Stimulated activated naive CD4-positive, alpha-beta T cell treated with Interleukin-2 at 50 U/mL for 16 hours (primary cell): ENCODE results near the gene DOCK1.

Source experiments
- DNase-seq: peaks from one replicate; lab custom pipeline; 2025; lab: John Stamatoyannopoulos, UW

Gene DOCK1

DNA sequence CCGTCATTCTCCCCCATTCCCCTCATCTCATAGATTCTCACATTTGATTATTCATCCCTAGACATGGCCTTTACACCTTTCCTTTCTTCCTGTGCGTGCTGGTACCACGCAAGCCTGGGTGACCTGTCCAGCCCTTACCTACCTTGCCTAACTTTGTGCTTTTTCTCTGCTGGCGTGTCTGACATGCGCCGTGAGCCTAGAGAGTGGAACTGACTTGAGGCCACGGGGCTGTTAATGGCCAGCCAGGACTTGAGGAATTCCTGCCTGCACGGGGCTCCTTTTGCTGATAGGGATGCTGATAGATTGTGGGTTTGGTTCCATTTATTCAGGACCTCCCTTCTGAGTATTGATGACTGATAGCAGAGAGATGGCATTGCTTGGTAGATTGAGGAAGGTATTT lies 134.2 kb downstream of the DOCK1 start:
- DNase-seq: no peak

DNA sequence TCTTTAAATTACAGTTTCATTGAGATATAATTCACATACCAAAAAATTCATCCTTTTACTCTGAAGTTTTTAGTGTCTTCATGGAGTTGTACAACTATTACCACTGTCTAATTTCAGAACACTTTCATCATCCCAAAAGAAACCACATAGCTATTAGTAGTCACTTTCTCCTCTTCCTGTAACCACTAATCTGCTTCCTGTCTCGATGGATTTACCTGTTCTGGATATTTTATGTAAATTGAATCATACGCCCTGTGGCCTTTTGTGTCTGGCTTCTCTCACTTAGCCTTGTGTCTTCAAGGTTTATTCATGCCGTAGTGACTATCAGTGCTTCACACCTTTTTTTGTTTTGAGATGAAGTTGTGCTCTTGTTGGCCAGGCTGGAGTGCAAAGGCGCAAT lies 135.5 kb downstream of the DOCK1 start:
- DNase-seq: no peak

DNA sequence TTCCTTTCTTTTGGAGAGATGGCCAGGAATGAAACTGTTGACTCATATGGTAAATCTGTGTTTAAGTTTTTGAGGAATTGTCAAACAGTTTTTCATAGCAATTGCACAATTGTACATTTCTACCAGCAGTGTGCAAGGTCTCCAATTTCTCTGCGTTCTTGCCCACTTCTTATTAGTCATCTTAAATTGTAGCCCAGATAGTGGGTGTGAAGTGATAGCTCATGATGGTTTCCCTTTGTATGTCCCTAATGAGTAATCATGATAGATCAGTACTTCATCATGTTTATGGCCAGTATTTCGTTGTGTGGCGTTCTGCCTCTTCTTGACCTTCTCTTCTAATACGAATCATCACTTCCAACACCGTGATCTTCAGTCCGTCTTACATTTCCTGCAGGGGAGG lies 136.3 kb downstream of the DOCK1 start:
- DNase-seq: no peak

DNA sequence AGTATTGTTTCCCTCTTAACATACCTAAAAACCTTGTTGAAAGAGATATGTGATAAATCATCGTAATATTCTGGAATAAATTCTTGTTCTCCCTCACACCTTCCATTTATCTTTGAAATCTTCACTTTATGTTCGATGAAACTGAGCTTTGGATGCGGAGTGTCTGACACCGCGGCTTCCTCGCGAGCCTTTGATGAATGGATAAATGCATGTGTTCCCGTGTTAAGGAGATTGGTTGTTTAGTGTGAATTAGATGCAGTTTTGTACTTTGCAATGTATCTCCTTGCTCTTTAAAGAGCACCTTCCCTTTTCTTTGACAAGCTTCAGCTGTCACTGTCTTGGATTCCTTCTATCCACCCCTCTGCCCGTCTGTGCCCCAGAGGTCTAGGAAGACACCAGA lies 138.1 kb downstream of the DOCK1 start:
- DNase-seq: no peak

DNA sequence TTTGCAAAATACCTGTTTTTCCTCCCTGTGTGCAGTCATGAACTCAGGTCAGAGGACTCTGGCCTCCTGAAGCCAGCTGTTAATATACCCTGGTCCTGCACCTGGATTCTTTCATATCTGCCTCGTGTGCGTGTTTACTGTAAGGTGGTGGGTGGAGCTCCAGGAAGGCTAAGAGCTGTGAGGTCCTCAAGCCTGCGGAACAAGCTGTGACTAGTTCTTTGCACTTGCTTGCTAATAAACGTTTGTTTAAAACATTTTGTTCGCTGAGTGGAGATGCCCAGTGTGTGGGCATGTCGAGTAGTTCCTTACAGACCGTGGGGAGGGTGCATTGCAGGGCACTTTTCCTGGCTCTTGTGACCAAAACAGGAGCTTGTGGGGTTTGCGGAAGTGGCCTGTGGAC lies 139.0 kb downstream of the DOCK1 start:
- DNase-seq: no peak

DNA sequence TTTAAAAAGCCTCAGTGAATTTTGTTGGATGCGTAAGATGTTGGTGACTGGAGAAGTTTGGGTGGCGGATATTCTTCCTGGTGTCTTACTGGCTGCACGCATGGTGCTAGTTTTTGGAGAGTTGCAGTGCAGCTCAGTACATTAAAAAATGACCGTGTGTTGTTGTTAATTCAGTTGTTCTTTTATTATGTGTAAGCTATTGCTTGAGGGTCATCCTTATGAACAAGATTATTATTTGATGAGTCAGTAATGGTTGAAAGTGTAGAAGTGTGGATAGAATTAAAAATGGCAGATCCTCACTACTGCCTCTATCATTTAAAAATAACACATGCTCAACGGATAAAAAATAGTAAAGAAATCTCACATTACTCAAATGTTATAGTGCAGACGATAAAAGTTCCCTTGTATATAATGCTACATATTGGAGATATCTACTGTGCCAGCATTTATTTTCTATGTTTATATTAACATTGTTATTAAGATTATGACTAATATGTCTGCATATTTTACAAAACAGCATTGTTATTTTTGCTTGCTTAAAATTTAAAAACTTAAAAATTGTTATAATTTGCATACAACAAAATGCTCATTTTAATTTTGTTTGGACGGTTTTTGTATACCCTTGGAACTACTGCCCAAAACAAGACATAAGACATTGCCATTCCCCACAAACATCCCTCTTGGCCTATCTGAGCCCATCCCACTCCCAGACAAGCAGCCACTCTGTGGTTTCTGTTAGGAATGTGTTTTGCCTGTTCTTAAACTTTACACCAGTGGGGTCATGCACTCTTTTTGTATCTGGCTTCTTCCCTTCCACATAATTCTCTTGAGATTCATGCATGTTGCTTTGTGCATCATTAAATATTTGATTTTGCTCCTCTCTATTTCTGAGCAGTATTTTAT lies 142.0 kb downstream of the DOCK1 start:
- DNase-seq: no peak

DNA sequence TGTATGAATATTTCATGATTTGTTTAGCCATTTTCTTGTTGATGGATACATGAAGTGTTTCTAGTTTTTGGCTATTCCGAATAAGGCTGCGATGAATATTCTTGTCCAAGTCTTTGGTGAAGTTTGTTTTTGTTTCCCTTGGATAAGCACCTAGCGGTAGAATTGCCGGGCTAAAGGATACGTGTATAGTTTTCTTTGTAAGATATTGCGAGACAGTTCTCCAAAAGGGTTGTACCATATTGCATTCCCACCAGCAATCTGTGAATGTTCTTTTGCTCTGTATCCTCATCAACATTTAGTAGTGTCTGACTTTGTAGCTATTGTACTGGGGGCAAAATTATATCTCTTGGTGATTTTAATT lies 142.6 kb downstream of the DOCK1 start:
- no peak for DNase-seq

DNA sequence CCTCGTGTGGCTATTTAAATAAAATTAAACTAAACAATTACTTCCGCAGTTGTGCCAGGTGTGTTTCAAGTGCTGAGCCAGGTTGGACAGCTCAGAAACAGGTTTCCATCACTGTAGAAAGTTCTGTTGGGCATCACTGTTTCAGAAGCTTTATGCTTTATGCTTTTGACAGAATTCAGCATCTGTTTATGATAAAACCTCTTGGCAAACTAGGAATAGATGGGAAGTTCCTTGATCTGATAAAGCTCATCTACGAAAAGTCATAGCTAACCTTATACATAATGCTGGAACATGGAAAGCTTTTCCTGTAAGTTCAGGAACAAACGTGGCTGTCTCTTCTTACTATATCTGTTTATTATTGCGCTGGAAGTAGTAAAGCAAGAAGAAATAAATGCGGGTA lies 143.4 kb downstream of the DOCK1 start:
- DNase-seq: no peak

DNA sequence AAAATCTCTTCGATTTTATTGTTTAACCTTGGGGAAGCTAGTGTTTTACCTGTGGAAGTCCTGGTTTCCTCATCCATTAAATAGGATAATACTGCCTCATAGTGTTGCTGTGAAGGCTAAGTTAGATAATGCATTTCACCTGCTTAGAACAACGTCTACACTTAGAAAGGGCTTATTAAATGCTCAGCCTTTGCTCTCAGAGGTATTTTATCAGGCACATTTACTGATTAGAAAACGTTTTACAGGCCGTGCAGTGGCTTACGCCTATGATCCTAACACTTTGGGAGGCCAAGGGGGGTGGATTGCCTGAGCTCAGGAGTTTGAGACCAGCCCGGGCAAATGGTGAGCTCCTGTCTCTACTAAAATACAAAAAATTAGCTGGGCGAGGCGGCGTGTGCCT lies 146.8 kb downstream of the DOCK1 start:
- DNase-seq: no peak

DNA sequence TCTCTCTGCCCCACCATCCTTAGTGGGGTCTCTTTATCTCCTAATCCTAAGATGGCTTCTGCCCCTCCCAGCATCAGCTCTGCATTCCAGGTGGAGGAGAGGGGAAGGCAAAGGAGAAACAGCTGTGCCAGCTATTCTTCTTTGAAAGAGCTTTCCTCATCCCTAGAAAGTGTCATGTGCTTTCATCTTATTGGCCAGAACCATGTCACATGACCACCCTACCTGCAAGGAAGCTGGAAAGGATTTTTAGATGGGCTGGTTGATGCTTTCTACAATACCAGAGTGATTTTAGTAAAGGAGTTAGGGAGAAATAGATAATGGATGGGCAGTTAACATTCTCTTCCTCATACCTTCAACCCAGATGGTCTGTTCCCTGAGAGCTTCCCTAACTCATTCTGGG lies 150.0 kb downstream of the DOCK1 start:
- no peak for DNase-seq

DNA sequence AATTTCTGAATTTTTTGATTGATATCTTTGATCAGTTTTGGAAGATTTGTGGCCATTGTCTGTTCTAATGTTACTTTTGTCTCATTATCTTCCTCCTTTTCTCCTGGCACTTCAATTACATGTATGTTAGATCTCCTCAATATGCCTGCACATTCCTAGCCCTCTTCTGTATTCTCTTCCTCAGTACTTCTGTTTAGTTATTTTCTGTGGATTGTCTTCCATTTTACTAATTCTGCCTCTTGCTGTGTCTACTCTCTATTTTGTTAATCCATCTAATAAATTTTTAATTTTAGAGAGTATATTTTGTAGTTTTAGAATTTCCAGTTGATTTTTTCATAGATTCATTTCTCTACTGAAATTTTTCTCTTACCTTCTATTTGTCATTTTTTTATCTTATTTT lies 154.1 kb downstream of the DOCK1 start:
- no peak for DNase-seq

DNA sequence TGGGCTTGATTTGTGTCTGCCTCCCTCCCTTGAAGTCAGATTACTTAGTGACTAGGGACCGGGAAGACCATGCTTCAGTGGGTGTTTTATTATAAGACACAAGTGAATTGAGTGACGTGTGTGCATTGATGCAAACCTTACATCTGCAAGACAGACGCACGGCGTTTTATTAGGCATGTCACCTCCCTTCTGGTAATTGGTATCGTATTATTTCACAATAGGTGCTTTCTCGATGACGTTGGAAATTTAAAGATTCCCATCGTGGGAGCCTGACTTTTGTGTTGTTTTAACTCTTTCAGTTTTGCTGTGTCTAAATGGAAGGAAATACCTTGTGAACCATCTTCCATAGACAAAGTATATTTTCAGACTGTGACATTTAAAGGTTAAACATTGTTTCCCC lies 158.5 kb downstream of the DOCK1 start:
- DNase-seq: no peak

DNA sequence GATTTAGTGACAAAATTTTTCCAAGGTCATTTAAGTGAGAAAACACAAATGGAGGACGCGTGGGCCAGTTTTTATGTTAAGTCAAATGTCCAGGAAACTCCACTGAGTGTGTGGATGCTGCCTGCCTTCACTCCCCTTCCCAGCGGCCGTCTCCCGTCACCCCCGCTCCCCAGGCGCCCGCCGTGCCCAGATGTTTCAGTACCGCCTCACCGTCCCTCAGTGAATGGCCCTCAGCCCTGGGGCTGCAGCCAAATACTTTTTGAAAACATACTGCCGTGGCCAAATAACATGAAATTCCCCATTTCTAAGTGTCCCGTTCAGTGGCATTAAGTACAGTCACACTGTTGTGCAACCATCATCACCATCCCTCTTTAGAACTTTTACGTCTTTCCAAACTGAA lies 159.2 kb downstream of the DOCK1 start:
- DNase-seq: no peak

DNA sequence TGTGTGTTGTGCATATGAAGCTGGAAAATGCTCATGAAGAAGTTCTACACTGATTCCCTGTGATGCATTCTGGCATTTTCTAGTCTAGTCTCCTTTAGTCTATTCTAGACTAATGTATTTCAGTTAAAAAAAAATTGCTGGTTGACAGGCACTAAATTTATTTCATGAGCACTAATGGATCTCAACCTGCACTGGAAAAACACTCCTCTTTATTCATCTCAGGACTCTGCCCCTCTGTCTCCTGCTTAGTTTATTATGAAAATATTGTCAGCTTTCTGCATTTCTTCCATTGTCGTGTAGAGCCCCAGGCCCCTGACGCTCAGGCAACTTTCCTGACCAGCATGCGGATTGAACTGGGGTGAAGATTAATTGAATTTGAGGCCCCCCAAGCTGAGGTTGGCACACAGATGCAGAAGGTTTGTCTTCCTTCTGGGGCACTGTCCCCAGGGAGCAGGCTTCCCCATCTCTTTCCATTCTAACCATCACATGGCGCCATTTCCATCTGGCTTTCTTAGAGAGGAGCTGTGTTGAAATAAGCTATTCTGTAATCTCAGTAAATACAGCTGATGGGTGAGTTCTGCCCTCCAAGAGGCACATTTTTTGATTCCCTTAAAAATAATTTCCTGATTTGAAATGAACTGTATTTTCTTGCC lies 162.4 kb downstream of the DOCK1 start:
- no peak for DNase-seq

DNA sequence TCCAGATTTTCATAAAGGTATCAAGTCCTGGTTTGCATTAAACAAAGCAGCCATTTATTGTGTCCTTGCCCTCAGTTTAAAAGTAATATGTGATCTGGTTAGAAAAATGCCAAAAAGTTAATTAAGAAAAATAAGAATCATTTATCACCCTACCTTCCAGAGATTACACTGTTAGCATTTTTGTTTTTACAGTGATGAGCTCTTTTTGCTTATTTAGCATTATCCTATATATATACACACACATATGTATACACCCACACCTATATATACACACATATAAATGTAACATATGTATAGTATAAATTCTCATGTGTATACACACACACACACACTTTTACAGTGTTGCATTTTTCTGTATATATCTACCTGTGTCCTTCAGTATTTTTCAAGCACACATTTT lies 163.3 kb downstream of the DOCK1 start:
- DNase-seq: no peak

DNA sequence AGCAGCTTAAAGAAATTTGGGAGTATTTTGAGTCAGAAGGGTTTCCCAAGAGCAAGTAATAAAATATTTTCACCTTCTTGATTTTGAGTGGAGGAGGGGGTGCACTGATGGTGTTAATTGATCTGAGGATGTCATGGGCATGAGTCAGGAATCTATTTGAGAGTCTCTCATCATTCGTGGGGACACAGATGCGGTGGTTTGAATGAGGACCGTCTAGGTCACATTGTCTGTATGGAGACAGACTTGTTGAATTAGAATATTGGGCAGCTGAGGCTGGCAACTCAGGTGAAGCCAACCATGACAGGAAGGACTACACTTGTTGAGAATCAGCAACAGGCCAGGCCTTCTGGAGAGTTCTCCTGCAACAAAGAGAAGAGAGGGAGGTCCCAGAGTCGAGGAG lies 164.2 kb downstream of the DOCK1 start:
- no peak for DNase-seq

DNA sequence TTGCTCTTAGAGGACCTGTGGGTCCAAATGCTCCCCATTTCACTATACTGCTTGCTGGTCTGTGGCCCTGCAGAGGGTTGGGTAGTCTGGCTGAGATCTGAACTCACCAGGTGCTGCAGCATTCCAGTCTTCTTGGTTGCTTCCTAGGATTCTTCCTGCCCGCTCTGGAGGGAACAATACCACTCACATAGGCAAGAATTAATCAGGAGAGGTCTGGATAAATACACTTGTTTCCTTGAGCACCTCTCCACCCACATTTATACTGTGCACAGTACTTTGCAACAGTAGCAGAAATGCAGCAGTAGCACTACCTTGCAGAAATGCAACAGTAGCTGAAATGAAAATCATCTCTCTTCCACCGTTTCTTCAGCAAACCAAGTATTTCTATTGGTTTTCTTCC lies 165.9 kb downstream of the DOCK1 start:
- no peak for DNase-seq

DNA sequence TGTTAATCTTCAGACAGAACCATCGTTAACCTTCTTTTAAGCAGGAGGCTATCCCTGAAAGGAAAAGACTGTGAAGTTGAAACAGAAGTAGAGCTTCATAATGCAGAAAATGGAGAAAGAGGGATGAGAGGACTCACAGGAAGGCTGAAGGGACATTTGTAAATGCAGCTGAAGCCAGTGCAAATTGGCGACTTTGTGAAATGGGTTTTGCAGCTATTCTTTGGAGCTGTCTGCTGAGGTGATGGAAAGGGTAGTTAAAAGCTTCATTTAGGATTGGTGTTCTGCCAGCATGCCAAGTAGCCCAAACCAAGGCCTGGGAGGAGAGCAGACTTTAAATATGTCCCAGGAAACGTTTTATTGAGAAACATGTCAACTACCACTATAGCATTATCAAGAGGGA lies 168.4 kb downstream of the DOCK1 start:
- DNase-seq: no peak

DNA sequence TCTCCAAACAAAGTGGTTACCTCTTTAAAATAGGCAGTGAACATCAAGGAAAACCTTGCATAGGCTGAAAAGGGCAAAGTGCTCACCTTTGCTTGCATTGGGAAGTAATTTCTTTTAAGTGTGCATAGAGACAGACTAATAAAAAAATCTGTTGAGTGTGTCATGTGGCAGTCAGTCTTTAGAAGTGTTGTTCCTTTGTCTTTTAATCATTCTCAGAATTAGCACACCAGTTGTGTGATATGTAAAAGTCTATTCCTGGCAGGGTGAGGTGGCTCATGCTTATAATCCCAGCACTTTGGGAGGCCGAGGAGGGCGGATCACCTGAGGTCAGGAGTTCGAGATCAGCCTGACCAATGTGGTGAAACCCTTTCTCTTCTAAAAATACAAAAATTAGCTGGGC lies 174.2 kb downstream of the DOCK1 start:
- DNase-seq: no peak

DNA sequence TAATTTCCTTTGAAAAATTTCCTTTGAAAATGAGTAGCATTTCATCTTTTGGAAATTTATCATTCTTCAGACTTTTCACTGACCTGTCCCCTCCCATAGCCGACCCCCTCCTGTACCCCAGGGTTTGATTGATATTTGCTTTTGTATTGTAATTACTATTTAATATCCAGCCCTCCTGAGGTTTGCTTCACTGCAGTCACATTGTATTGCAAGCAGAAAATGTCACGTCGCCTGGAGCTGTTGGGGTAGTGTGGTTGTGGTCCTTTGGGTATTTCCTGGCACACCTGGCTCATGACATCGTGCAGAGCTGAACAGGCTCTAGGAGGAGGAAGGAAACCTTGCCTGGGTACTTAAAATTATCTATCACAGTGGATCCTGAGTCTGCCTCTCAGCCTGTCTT lies 175.1 kb downstream of the DOCK1 start:
- no peak for DNase-seq

DNA sequence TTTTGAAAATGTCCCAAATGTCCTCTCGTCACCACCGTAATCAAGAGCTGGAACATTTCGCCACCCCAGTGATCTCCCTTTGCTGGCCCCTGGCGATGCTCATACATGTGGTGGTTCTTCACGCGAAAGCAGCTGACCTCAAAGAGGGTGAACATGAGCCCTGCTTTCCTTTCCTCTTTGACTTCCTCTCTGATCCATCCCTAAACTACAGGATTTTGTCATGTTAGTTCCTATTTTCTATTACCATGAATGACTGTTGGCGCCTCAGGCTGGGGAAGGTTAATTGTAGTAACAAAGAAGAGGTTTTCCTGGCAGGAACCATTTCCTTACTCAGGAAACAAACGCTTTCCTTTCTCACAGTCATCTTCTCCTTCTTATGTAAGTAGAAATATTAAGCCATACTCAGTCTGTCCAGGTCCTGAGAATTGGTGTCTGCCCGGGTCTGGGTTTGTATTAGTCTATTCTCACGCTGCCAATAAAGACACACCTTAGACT lies 176.7 kb downstream of the DOCK1 start:
- DNase-seq: no peak

DNA sequence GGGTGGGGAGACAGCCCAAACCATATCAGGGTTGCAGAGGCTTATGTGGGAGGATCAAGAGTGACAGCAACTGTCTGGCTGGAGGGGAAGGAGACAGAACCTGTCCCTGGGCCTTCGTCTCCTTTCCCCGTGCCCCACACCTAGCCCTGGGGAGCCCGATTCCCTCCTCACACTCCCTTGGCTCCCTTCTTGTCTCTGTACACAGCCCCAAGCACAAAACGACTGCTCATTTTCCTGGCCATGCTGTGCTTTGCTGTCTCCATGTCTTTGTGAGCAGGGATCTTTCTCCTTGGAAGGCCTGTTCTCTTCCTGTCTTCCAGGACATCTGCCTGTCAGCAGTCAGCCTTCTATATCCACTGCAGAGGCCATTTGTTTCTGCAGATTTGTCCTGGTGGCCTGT lies 177.4 kb downstream of the DOCK1 start:
- no peak for DNase-seq

DNA sequence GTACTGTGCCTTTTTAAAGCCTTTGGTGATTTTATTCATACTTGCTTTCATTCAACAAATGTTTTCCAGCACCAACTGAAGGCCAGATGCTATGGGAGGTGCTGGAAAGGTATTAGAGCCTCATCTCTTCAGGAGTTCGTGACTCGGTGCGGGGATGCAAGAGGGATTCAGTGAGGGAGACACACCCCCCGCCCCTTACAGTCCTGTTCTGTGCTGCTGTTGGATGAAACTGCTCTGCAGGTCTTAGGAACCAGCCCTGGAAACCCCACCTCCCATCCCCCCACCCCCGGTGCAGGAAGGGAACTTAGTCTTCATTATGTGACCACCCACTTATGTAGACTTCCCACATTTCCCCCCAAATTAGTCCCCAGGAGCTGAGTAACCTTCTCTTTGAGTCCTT lies 180.7 kb downstream of the DOCK1 start:
- no peak for DNase-seq

DNA sequence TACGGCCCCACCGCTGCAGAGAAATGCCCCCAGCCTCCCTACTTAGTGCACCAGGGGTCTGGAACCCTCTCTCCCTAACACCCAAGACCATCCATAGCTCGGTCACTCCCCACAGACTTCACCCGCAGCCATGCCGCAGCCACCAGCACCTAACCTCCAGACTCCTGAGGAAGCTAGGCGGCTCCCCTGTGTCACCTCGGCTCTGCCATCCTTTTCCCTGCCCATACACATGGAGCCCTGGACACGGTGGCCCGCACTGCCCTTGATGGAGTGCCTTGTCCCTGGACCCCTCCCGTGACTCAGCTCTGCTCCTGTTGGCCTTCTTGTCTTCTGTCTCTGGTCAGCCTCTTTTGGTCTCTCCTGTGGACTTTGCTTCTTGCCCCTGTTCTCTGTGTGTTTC lies 183.7 kb downstream of the DOCK1 start:
- no peak for DNase-seq
